HUES64 (cell line): ENCODE results near the gene DOCK9.

Experiments
- H3K27ac ChIP-seq: 2 replicates; pipeline ENCODE4 v1.7.0; 2013; ENCODE audit warnings: low read depth, low read length, inconsistent platforms
- H3K27me3 ChIP-seq: 2 replicates; pipeline ENCODE4 v1.6.1; 2013; ENCODE audit warnings: mild to moderate bottlenecking, low read length; ENCODE audit not compliant: insufficient read depth
- H3K36me3 ChIP-seq: 2 replicates; pipeline ENCODE4 v1.6.1; 2013; ENCODE audit warnings: mild to moderate bottlenecking, low read length; ENCODE audit not compliant: insufficient read depth
- H3K4me1 ChIP-seq: 2 replicates; pipeline ENCODE4 v1.6.1; 2013; ENCODE audit warnings: mild to moderate bottlenecking, low read length, moderate library complexity; ENCODE audit not compliant: insufficient read depth
- H3K4me3 ChIP-seq: 2 replicates; pipeline ENCODE4 v1.5.1; 2013; ENCODE audit warnings: mild to moderate bottlenecking, low read length, moderate library complexity
- H3K9ac ChIP-seq: 2 replicates; pipeline ENCODE4 v1.6.1; 2013; ENCODE audit warnings: mild to moderate bottlenecking, low read depth, low read length
- H3K9me3 ChIP-seq: 2 replicates; pipeline ENCODE4 v1.6.1; 2013; ENCODE audit warnings: low read depth, low read length; ENCODE audit not compliant: insufficient read depth
- WGBS: fragments of 150-250, 120-280 bp; methylation state at CpG from one replicate; pipeline ENCODE4 v1.1.7; 2013; ENCODE audit warnings: missing lambda C conversion rate; 5-methylcytosine and 5-hydroxymethylcytosine counted together

Gene DOCK9

DNA sequence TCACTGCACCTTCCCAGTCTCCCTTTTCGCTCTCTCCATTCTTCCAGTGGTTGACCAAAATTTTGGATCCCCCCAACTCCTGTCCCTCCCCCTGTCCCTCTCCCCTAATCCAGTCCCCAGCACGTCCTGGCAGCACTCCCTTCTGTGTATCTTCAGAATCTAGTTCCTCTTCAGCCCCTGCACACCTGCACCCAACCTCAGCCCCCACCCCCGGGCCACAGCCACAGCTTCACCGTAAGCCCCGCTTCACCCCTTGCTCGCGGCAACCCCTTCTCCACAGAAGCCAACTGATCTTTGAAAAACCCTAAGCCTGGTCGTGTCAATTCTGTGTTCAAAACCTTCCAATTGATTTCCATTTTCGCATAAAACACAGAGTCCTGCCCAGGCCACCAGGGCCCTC is 189.9 kb downstream of the DOCK9 start:
- no peaks in the 10 kb centered on the region for H3K9me3 ChIP-seq
- WGBS: 91% methylated on average over 9 of the region's 9 CpGs
- no peaks in the 10 kb centered on the region for H3K36me3 ChIP-seq
- no peak overlapping the region for H3K4me3 ChIP-seq
- no peaks in the 10 kb centered on the region for H3K27me3 ChIP-seq
- H3K27ac ChIP-seq: no peak overlapping the region
- H3K4me1 ChIP-seq: no peaks in the 10 kb centered on the region
- H3K9ac ChIP-seq: no peak overlapping the region

DNA sequence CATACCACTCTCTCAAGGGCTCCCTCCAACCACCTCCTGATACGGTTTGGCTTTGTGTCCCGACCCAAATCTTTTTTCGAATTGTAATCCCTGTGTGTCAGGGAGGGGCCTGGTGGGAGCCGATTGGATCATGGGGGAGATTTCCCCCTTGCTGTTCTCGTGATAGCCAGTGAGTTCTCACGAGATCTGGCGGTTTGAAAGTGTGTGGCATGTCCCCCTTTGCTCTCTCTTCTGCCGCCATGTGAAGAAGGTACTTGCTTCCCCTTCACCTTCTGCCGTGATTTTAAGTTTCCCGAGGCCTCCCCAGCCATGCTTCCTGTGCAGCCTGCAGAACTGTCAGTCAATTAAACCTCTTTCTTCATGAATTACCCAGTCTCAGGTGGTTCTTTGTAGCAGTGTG is 190.7 kb downstream of the DOCK9 start:
- Histone ChIP-seq H3K4me1 (no peaks in the 10 kb centered on the region), H3K27me3 (no peaks in the 10 kb centered on the region), H3K9me3 (no peaks in the 10 kb centered on the region), H3K4me3 (no peak overlapping the region), H3K9ac (no peak overlapping the region), H3K36me3 (no peaks in the 10 kb centered on the region), H3K27ac (no peak overlapping the region)
- 89% methylated on average over 10 of the region's 10 CpGs for WGBS

DNA sequence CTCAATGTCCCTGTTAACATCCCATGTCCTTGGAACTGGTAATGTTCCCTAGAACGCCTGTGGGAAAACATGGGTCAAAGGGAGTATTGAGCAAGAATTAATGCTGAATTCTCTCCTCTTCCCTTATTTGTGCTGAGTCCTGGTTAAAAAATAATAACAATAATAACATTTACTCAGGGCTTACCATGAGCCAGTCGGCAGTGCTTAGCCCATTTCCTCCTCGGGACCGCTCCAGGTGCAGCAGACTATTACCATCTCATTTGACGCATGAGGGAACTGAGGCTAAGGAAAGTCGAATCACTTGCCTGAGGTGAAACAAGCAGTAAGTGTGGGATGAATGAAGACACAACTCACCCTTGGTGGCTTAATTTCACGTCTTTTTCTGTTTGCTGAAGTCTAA is 191.8 kb downstream of the DOCK9 start:
- no peak overlapping the region for H3K4me3 ChIP-seq
- 94% methylated on average over 7 of the region's 7 CpGs for WGBS
- H3K4me1 ChIP-seq: no peaks in the 10 kb centered on the region
- H3K9ac ChIP-seq: no peak overlapping the region
- H3K9me3 ChIP-seq: no peaks in the 10 kb centered on the region
- H3K27me3 ChIP-seq: no peaks in the 10 kb centered on the region
- no peaks in the 10 kb centered on the region for H3K36me3 ChIP-seq
- H3K27ac ChIP-seq: no peak overlapping the region

DNA sequence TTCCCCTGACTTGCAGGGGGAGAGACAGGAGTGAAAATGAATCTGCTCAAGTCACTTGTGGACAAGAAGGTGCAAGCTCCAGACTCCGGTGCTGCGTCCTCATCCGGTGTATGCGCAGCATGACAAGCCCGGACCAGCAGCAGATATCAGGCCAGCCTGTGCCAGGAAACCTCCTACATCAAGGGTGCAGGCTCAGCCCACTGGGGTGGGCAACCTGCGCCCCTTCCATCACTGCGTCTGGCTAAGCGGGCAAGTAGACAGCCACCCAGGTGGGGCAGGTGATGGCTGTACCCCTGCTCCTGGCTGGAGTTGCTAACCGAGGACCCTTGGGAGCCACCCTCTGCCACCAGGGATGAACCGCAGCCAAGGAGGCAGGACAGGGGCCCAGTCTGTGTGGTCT is 192.5 kb downstream of the DOCK9 start:
- no peaks in the 10 kb centered on the region for H3K36me3 ChIP-seq
- H3K27me3 ChIP-seq: no peaks in the 10 kb centered on the region
- WGBS: 96% methylated on average over 10 of the region's 10 CpGs
- H3K9me3 ChIP-seq: no peaks in the 10 kb centered on the region
- H3K4me3 ChIP-seq: no peak overlapping the region
- no peak overlapping the region for H3K27ac ChIP-seq
- no peak overlapping the region for H3K9ac ChIP-seq
- no peaks in the 10 kb centered on the region for H3K4me1 ChIP-seq

DNA sequence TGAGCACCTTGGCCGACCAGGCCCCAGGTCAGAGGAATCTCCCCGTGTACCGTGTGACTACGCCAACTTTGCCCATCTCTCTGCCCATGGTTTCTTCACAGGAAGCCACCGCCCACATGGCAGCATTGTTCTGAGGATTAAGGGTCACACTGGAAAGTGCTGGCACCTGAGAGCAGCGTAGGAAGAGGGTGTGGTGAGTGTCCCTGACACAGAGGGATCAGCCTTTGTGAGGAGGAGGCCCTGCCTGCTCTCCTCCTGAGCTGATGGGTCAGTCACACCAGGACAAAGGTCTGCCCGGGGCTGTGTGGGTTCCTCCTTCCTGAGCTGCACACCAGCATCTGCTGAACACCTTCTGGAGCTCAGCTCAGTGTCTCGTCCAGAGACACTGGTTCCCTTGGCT is 193.2 kb downstream of the DOCK9 start:
- H3K36me3 ChIP-seq: no peaks in the 10 kb centered on the region
- H3K4me3 ChIP-seq: no peak overlapping the region
- no peaks in the 10 kb centered on the region for H3K4me1 ChIP-seq
- no peaks in the 10 kb centered on the region for H3K27me3 ChIP-seq
- WGBS: 89% methylated on average over 8 of the region's 8 CpGs
- no peaks in the 10 kb centered on the region for H3K9me3 ChIP-seq
- no peak overlapping the region for H3K27ac ChIP-seq
- H3K9ac ChIP-seq: no peak overlapping the region

DNA sequence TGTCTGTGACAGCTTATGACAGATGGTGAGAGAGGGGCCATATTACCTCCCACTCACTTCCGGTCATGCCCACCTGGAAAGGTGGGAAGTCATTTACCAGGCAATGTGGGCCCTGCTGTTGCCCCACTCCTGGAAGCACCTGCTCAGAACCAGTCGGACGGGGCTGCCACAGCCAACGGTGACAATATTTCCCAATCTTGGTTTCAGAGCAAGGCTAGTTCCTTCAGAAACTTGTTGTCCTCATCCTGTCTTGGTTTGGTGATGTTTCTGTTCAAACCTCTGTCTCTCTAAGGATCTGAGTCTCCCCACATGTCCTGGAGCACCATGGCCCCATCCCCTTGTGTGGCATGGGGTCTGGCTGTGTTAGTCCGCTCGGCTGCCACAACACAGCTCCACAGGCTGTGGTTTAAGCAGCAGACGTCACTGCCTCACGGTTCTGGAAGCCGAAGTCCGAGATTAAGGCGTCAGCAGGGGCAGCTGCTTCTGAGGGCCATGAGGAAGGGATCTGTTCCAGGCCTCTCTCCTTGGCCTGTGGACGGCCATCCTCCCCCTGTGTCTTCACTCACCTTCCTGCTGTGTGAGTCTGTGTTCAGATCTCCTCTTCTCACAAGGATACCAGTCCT is 193.9 kb downstream of the DOCK9 start:
- Histone ChIP-seq H3K9ac (no peak overlapping the region), H3K4me1 (no peaks in the 10 kb centered on the region), H3K4me3 (no peak overlapping the region), H3K9me3 (no peaks in the 10 kb centered on the region), H3K27ac (no peak overlapping the region), H3K27me3 (no peaks in the 10 kb centered on the region), H3K36me3 (no peaks in the 10 kb centered on the region)
- 93% methylated on average over 12 of the region's 12 CpGs for WGBS

DNA sequence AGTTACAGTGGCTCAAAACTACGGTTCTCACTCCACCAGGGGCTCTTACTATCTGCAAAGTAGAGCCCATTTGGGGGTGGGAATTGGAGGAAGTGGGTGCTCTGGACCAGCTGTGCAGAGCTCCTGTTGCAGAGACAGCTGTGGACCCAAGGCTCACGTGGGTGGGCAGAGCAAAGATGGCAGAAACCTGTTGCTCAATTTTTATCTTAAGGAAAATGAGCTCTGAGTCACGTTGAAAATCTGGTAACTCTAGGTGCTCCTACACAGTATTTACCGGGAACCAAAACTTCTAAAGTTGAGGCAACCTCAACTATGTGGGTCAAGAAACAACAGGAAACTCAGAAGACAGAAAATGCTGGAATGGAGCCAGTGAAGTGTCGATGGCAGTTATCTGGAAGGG is 195.2 kb downstream of the DOCK9 start:
- peaks cover 3% of the 10 kb centered on the region; the same call in 1 of the 2 replicates for H3K4me1 ChIP-seq
- 92% methylated on average over 5 of the region's 5 CpGs for WGBS

DNA sequence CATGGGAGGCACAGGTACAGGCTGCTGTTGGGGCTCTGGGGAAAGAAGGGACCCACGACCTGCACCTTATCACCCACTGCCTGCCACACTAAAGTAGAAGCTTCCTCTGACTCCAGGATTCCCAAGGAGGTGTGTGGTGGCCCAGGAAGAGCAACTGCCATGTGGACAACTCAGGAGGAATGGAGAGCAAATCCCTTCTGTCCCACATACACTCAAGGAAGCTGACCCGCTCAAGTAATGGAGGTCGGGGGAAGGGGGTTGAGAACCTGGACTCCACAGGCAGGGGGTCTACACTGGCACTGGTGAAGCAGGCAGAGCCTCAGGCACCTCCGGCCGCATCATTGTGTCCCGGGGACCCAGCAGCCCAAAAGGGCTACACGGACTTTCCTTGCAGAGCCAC is 196.0 kb downstream of the DOCK9 start:
- WGBS: 94% methylated on average over 6 of the region's 7 CpGs
- no peak overlapping the region for H3K27ac ChIP-seq

More for the DNA sequence above, 195.2 kb downstream of the DOCK9 start:
- Histone ChIP-seq H3K4me3 (no peak overlapping the region), H3K9me3 (no peaks in the 10 kb centered on the region), H3K27me3 (no peaks in the 10 kb centered on the region), H3K36me3 (no peaks in the 10 kb centered on the region), H3K9ac (no peak overlapping the region), H3K27ac (no peak overlapping the region)

DNA sequence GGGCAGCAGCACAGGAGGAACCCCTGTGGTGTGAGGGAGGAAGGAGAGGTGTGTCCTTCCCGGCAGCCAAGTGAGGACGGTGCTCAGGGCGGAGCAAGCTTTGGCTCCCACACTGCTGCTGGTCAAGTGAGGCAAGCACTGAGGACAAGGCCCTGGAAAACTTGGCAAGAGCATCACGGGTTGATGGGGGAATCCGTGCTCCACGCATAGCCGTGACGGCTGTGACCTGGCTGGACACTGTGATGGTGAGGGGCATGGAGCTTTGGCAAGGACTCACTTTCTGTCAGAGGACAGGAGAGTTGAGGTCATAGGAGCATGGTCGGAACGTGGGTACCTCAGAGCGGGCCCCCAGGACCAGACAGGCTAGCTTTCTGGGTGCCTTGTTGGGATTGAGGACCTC is 196.4 kb downstream of the DOCK9 start:
- WGBS: 93% methylated on average over 11 of the region's 11 CpGs
- Histone ChIP-seq H3K27me3 (no peaks in the 10 kb centered on the region), H3K9ac (no peak overlapping the region), H3K9me3 (no peaks in the 10 kb centered on the region), H3K4me3 (no peak overlapping the region), H3K36me3 (no peaks in the 10 kb centered on the region), H3K4me1 (peaks cover 3% of the 10 kb centered on the region; the same call in 1 of the 2 replicates), H3K27ac (no peak overlapping the region)

More for the DNA sequence above, 196.0 kb downstream of the DOCK9 start:
- H3K36me3 ChIP-seq: no peaks in the 10 kb centered on the region
- peaks cover 3% of the 10 kb centered on the region; the same call in 1 of the 2 replicates for H3K4me1 ChIP-seq
- H3K9me3 ChIP-seq: no peaks in the 10 kb centered on the region
- H3K9ac ChIP-seq: no peak overlapping the region
- no peak overlapping the region for H3K4me3 ChIP-seq
- no peaks in the 10 kb centered on the region for H3K27me3 ChIP-seq

DNA sequence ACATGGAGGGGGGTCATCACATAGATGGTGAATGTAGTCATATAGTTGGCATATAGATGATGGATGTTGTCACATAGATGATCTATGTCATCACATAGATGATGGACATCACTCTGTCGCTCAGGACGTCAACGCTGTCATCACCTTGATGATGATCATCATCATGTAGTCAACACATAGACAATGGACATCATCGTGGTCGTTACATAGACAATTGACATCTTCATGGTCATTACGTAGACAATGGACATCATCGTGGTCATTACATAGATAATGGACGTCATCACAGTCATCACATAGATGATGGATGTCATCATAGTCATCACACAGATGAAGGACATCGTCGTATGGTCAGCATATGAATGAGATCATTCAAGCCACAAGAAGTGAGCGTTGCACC is 196.8 kb downstream of the DOCK9 start:
- H3K4me1 ChIP-seq: peaks cover 3% of the 10 kb centered on the region; the same call in 1 of the 2 replicates
- H3K36me3 ChIP-seq: no peaks in the 10 kb centered on the region
- H3K27ac ChIP-seq: no peak overlapping the region
- no peak overlapping the region for H3K4me3 ChIP-seq
- no peak overlapping the region for H3K9ac ChIP-seq
- H3K27me3 ChIP-seq: no peaks in the 10 kb centered on the region
- 96% methylated on average over 11 of the region's 11 CpGs for WGBS
- no peaks in the 10 kb centered on the region for H3K9me3 ChIP-seq

DNA sequence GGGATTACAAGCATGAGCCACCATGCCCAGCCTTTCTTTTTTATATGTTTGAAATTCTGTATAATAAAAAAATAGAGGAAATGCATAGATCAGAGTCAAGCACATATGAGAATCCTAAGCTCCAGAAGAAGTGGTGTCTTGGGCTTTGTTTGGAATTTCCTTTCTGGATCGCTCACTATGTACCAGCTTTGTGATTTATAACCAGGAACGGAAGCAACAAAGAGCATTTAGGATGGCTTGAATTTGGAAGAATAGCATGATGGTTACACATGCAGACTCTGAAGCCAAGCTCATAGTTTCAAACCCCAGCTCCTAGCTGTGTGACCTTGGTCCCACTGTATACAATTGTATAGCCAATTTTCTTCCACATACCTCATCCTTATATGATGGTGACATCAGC is 197.4 kb downstream of the DOCK9 start:
- H3K4me1 ChIP-seq: peaks cover 3% of the 10 kb centered on the region; the same call in 1 of the 2 replicates
- no peaks in the 10 kb centered on the region for H3K9me3 ChIP-seq
- H3K36me3 ChIP-seq: no peaks in the 10 kb centered on the region
- no peak overlapping the region for H3K9ac ChIP-seq
- no peaks in the 10 kb centered on the region for H3K27me3 ChIP-seq
- WGBS: 93% methylated on average over 2 of the region's 2 CpGs
- H3K27ac ChIP-seq: no peak overlapping the region
- no peak overlapping the region for H3K4me3 ChIP-seq

DNA sequence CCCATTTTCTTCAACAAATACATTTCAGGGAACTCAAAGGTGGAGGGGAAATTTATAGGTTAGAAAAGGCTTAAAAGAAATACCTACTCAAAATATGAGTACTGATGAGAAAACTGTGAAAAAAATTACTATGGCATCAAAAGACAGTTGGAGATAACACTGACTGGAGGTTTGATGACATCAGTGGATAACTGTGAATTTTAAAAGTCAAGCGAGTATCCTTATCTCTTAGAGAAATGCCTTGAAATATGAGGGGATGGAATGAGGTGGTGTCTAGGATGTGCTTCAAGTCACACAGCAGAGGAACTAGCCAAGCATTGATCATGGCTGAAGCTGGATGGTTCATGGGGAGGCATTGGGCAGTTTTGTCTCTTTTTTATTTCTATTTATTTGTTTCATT is 198.2 kb downstream of the DOCK9 start:
- Histone ChIP-seq H3K9ac (no peak overlapping the region), H3K4me1 (peaks cover 3% of the 10 kb centered on the region; the same call in 1 of the 2 replicates), H3K4me3 (no peak overlapping the region), H3K9me3 (no peaks in the 10 kb centered on the region), H3K36me3 (no peaks in the 10 kb centered on the region), H3K27me3 (no peaks in the 10 kb centered on the region), H3K27ac (no peak overlapping the region)
- 91% methylated on average over 1 of the region's 1 CpG for WGBS
